Left forelimb (tissue), 1 donor: ENCODE results near the gene MRPL30.
"Not testable (repeated sequence)": the region's sequence is repeated elsewhere in the genome, so short reads cannot be mapped to it uniquely, and the experiment has no call there.

Source experiments
- DNase-seq: peaks from one replicate; pipeline ENCODE4 v3.0.0-alpha.2; 2018; ENCODE audit warnings: low spot score

Gene MRPL30

GRCh38 chr2:99184811-99185210 is 3.8 kb downstream of the MRPL30 start:
- DNase-seq = no peak

- no peak for DNase-seq
These were observed 6.0 kb downstream of the MRPL30 start for GRCh38 chr2:99187011-99187410.

- no peak for DNase-seq
These were observed 7.4 kb downstream of the MRPL30 start for GRCh38 chr2:99188357-99188756.

- no peak for DNase-seq
These were observed 9.6 kb downstream of the MRPL30 start for GRCh38 chr2:99190548-99190947.

GRCh38 chr2:99192364-99192763 is 11.4 kb downstream of the MRPL30 start:
- not testable (repeated sequence) for DNase-seq

GRCh38 chr2:99198103-99198841 is 17.3 kb downstream of the MRPL30 start:
- no peak for DNase-seq

DNA sequence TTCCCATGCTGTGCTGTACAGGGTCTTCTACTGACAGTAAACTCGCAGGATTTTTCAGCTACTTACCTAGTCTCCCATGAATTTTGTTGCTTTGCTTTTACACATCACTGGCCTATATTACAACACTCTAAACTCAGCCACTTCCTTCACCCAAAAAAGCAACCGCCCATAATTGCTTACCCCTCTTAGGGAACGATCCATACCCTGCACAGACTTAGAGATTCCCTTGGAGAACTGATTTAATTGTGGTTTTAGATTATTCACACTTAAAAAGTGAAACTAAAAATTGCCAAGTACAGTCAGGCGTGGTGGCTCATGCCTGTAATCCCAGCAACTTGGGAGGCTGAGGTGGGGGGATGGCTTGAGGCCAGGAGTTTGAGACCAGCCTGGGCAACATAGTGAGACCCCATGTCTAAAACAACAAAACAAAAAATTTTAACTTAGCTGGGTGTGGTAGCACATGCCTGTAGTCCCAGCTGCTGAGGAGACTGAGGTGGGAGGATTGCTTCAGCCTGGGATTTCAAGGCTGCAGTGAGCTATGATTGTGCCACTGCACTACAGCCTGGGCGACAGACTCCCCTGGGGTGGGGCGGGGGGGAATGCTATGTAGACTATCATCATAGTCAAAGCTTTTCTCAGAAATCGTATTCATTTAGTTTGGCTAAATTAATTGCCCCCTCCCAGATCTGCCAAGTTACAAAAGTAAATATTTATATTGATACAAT is 19.3 kb downstream of the MRPL30 start:
- DNase-seq = no peak

DNA sequence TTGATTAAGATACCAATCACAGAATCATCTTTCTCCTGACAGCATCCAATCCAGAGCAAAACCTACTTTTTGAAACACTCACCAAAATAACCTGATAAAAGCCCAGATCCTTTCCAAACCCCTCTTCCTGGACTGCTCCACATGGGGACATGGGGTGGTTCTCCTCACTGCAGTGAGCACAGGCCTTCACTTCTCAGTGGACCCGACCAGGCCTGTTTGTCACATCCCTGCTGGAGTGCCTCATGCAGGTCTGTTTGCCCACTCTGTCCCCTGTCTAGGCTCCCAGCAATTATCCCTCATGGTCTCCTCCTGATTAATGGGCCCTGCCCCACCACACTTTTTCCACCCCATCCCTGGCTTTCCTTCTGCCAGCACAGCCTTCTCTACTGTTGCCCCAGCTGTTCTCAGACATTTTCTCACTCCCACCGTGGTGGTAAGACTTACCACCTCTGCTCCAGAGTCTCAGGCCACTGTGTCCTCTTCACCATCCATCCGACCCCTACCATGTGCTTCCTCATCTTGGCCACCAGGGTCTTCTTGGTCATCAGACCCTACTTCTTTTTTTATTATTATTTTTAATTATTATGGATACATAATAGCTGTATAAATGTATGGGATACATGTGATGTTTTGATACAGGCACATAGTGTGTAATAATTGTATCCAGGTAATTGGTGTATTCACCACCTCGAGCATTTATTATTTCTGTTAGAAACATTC is 21.1 kb downstream of the MRPL30 start:
- no peak for DNase-seq

GRCh38 chr2:99205491-99205890 is 24.5 kb downstream of the MRPL30 start:
- DNase-seq = no peak

GRCh38 chr2:99216096-99216495 is 35.1 kb downstream of the MRPL30 start:
- DNase-seq = no peak

DNA sequence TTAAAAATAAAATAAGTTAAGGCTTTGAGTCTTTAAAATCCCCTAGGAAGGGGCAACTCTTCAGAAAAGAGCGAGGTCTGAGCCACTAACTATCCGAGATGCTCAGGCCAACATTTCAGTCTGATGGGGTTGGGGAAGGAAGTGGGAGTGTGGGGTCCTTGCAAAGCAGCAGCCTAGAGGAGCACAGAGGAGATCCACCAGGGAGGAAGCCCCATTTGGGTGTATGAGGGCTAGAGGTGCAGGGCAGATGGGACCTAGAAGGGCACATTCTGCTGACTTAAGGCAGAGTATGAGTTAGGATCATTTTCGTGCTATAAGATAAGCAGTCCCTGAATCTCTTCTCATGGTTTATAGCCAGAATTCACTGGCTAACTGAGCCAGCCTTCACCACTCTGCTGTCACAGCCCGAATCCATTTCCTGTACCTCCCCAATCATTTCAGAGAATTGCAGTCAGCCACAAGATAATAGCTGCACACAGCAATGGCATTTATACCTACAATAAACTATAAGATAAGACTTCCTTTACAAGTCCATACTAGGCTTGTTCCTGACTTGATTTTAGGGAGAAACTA is 37.0 kb downstream of the MRPL30 start:
- no peak for DNase-seq

DNA sequence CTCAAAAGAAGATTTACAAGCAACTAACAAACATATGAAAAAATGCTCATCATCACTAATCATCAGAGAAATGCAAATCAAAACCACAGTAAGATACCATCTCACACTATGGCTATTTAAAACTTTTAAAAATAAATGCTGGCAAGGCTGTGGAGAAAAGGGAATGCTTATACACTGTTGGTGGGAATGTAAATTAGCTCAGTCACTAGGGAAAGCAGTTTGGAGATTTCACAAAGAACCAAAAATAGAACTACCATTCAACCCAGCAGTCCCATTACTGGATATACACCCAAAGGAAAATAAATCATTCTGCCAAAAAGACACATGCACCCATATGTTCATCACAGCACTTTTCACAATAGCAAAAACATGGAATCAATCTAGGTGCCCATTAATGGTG is 52.2 kb downstream of the MRPL30 start:
- not testable (repeated sequence) for DNase-seq

- no peak for DNase-seq
These were observed 57.6 kb downstream of the MRPL30 start for GRCh38 chr2:99238599-99238998.

- DNase-seq = no peak
These were observed 59.4 kb downstream of the MRPL30 start for GRCh38 chr2:99240431-99240830.

DNA sequence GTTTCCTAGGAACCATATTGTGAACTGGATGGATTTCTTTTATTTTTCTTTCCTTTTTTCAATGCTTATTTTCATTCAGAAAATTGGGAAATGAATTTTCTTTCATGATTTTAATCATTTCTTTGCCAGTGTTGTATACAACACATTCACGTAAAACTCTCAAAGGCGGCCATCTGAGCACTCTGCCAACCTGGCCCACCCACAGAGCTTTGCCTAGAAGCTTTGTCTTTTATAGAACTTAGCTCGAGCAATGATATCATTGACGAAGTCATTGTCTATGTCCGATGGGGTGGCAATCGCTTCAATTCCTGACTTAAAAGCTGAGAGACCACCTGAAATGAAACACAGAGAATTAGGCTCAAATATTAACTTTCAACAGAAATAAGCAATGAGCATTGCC is 61.2 kb downstream of the MRPL30 start:
- DNase-seq = no peak
